Astrocyte of the spinal cord (primary cell): Measurements from ENCODE around the gene TEX10.

ENCODE experiments used
- DNase-seq: peaks from one replicate; pipeline ENCODE4 v3.0.0; 2011; ENCODE audit warnings: low read depth, low spot score
- H3K4me3 ChIP-seq: 2 replicates; pipeline ENCODE4 v1.5.1; 2011; ENCODE audit warnings: low read depth, mild to moderate bottlenecking, low read length, moderate library complexity
- in situ Hi-C: cut with HindIII; loops from 2 replicates; pipeline ENCODE4 v1.10.0; 2017; ENCODE audit warnings: low sequenced_read_pairs
- TF ChIP-seq, protein P1 (sequence below): IDR thresholded peaks from 2 replicates; pipeline ENCODE4 v1.5.1; 2012; ENCODE audit warnings: low read depth, mild to moderate bottlenecking, low read length, inconsistent platforms

The TEX10 gene

GRCh38 chr9:100282388-100282719, 70.4 kb downstream of the TEX10 start:
- TF ChIP-seq, protein P1, sequence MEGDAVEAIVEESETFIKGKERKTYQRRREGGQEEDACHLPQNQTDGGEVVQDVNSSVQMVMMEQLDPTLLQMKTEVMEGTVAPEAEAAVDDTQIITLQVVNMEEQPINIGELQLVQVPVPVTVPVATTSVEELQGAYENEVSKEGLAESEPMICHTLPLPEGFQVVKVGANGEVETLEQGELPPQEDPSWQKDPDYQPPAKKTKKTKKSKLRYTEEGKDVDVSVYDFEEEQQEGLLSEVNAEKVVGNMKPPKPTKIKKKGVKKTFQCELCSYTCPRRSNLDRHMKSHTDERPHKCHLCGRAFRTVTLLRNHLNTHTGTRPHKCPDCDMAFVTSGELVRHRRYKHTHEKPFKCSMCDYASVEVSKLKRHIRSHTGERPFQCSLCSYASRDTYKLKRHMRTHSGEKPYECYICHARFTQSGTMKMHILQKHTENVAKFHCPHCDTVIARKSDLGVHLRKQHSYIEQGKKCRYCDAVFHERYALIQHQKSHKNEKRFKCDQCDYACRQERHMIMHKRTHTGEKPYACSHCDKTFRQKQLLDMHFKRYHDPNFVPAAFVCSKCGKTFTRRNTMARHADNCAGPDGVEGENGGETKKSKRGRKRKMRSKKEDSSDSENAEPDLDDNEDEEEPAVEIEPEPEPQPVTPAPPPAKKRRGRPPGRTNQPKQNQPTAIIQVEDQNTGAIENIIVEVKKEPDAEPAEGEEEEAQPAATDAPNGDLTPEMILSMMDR, result no peak
- DNase-seq, result no peak
- in situ Hi-C loops, result no loop called here
- no peak overlapping the region for H3K4me3 ChIP-seq

- TF ChIP-seq, protein P1, result no peak
- no peak for DNase-seq
- H3K4me3 ChIP-seq, result no peak overlapping the region
- in situ Hi-C loops, result no loop called here
These were observed 70.9 kb downstream of the TEX10 start for GRCh38 chr9:100281676-100282387.

DNA sequence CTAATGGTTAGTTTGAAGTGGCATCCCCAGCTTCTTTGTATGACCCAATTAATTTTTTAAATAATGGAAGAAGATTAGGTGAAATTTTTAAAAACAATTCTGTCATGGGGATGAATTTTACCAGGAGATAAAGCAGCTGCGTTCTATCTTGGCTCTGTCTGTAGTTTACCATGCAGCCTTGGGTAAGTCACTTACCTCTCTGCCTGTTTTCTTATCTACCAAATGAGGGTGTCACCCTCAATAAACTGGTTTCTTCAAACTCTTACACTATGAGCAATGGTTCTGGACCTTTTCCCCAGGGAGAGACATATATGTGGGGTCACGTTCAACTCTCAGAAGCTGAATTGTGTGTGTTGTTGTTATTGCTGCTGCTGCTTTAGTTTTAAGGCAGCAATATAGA, 71.7 kb downstream of the TEX10 start:
- no peak overlapping the region for H3K4me3 ChIP-seq
- DNase-seq, result no peak
- in situ Hi-C loops, result no loop called here
- TF ChIP-seq, protein P1, result no peak

DNA sequence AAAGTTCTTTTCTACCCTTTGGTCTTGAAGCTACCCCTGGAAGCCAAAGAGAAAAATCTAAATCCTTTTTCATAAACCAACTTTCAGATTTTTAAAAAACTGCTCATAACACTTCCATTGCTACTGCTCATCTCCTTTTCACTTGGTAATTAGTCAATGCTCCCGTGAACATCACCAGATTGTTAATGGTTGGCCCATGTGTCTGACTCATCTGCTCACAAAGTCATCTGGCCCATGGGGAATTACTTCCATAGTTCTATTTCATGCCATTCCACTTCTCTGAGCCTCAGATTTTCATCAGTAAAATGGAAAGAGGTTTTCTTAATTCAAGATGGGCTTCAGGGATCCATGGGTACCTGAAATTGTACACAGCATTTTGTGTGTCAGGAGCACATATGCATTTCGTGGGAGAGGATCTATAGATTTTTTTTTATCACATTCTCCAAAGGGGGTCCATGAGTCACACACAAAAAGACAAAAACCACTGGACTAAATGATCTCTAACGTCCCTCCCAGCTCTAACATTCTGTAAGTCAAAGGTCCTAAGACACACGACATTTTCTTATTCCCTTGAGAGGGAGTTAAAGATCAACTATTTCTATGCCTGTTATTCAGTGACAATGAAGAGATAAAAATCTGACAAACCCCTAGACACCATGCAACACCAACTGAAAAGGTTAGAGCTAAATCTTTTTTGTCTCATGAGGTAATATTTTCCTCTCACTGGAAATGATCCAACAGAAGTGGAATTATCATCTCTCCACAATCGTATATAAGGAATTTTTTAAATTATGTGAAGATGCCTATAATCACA, 75.4 kb downstream of the TEX10 start:
- TF ChIP-seq, protein P1, result no peak
- H3K4me3 ChIP-seq, result no peak overlapping the region

GRCh38 chr9:100269656-100270055, 83.1 kb downstream of the TEX10 start:
- DNase-seq, result no peak
- H3K4me3 ChIP-seq, result no peak overlapping the region
- TF ChIP-seq, protein P1, result no peak
- in situ Hi-C loops, result no loop called here

More for the DNA sequence above, 75.4 kb downstream of the TEX10 start:
- DNase-seq, result peak; percentile 45
- in situ Hi-C loops, result no loop called here

DNA sequence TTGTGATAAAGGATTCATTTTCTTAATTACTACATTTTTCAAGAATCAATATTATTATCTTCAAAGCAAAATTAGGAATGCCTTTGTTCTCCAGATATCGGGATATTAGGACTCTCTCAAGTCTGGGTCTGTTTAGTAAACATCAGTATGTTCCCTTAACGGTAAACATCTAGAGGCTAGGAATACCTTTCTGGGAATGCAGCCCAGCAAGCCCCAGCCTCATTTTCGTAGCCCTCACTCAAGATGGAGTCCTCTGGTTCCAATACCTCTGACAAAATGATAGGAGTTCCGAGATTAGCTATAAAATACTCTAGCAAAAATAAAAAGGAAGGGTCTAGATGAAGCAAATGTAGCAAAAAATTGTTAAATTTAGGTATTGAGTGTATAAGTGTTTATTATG, 84.5 kb downstream of the TEX10 start:
- in situ Hi-C loops, result no loop called here

More for the DNA sequence above, 84.5 kb downstream of the TEX10 start:
- TF ChIP-seq, protein P1, result no peak
- H3K4me3 ChIP-seq, result no peak overlapping the region
- DNase-seq, result no peak
